Measurements from ENCODE around the gene ATG5. TPM values are rescaled to one million over a fixed set of nuclear protein-coding genes. Genes with fewer than 3 reads are reported as not detected.

Gene ATG5
- total and polyA plus RNA-seq, 5 experiments from 2014 or later, result 24.4 to 30.4 (median 27.8) TPM

GRCh38 chr6:106300944-106301343 is 24.6 kb downstream of the ATG5 start:
- peaks cover 0 to 11% (median 5%) of the 10 kb centered on the region in 3 donors for H3K36me3 Mint-ChIP-seq
- DNase-seq (peak in 3 of 10 donors; percentile 9 to 21 (median 18)), ATAC-seq (no peak)
- no peaks in the 10 kb centered on the region for H3K27me3 Mint-ChIP-seq
- H3K4me3 Mint-ChIP-seq, result no peak overlapping the region
- no peaks in the 10 kb centered on the region for H3K9me3 Mint-ChIP-seq
- POLR2A ChIA-PET, result no interaction called here
- H3K4me1 Mint-ChIP-seq, result peaks cover 11 to 22% (median 17%) of the 10 kb centered on the region in 4 donors
- no peak overlapping the region for H3K27ac Mint-ChIP-seq

DNA sequence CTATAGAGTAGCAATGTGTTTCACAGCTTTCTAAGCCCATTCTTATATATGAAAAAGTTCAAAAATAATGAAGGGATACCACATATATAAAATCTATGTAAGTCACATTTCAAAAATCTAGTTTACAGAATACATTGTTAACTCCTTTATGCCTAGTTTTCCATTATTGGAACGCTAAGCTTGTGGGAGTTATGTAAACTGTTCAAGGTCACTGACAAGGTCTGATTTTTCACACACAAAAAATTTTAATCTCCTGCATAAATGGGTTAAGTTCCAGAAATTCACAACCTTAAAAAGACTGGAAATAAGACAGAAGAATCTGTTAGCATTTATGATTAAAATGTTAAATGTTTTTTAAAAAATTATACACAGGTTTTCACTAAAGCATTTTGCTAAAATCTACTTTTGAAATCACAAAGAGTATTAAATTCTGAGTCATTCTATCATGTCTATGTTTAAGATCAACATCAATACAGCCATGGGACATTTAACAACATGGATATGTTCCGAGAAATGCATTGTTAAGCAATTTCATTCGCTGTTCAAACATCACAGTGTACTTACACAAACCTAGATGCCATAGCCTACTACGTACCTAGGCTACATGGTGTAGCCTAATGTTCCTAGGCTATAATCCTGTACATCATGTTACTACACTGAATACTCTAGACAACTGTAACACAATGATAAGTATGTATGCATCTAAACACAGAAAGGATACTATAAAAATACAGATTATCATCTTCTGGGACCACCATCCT is 25.4 kb downstream of the ATG5 start:
- POLR2A ChIA-PET, result no interaction called here
- Mint-ChIP-seq H3K4me3 (no peak overlapping the region), H3K36me3 (peaks cover 0 to 4% (median 0%) of the 10 kb centered on the region in 3 donors), H3K27ac (no peak overlapping the region), H3K9me3 (no peaks in the 10 kb centered on the region), H3K27me3 (no peaks in the 10 kb centered on the region), H3K4me1 (peaks cover 5 to 16% (median 12%) of the 10 kb centered on the region in 4 donors)
- no peak for DNase-seq
- no peak for ATAC-seq

- DNase-seq, result no peak
- Mint-ChIP-seq H3K9me3 (no peaks in the 10 kb centered on the region), H3K27ac (no peak overlapping the region), H3K4me3 (no peak overlapping the region), H3K4me1 (peaks cover 6 to 22% (median 15%) of the 10 kb centered on the region in 4 donors), H3K27me3 (no peaks in the 10 kb centered on the region), H3K36me3 (peaks cover 10 to 34% (median 22%) of the 10 kb centered on the region in 3 donors)
- ATAC-seq, result no peak
- POLR2A ChIA-PET, result no interaction called here
Measured at GRCh38 chr6:106293116-106293515, 32.4 kb downstream of the ATG5 start.

- no peak overlapping the region for H3K27ac Mint-ChIP-seq
- H3K4me3 Mint-ChIP-seq, result no peak overlapping the region
- POLR2A ChIA-PET, result no interaction called here
- H3K36me3 Mint-ChIP-seq, result peaks cover 10 to 46% (median 25%) of the 10 kb centered on the region in 3 donors
- no peak for DNase-seq
- no peak for ATAC-seq
- H3K27me3 Mint-ChIP-seq, result no peaks in the 10 kb centered on the region
- peaks cover 11 to 37% (median 22%) of the 10 kb centered on the region in 4 donors for H3K4me1 Mint-ChIP-seq
- no peaks in the 10 kb centered on the region for H3K9me3 Mint-ChIP-seq
Measured at GRCh38 chr6:106290954-106291353, 34.6 kb downstream of the ATG5 start.

DNA sequence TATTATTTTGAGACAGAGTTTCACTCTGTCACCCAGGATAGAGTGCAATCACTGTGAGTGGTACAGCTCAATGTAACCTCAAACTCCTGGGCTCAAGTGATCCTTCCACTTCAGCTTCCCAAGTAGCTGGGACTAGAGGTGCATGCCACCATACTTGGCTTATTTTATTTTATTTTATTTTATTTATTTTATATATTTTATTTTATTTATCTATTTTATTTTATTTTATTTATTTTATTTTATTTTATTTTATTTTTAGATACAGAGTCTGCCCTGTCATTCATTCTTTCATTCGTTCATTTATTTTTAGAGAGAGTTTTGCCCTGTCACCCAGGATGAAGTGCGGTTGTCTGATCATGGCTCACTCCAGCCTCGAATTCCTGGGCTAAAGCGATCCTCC is 35.5 kb downstream of the ATG5 start:
- H3K36me3 Mint-ChIP-seq, result peaks cover 10 to 46% (median 28%) of the 10 kb centered on the region in 3 donors
- no peak for DNase-seq
- no peak overlapping the region for H3K27ac Mint-ChIP-seq
- no peak for ATAC-seq
- peaks cover 13 to 43% (median 25%) of the 10 kb centered on the region in 4 donors for H3K4me1 Mint-ChIP-seq
- POLR2A ChIA-PET, result no interaction called here
- no peaks in the 10 kb centered on the region for H3K9me3 Mint-ChIP-seq
- H3K4me3 Mint-ChIP-seq, result no peak overlapping the region
- no peaks in the 10 kb centered on the region for H3K27me3 Mint-ChIP-seq

- Mint-ChIP-seq H3K27ac (peak overlapping the region in 1 of 10 donors; percentile 63), H3K9me3 (no peaks in the 10 kb centered on the region), H3K27me3 (no peaks in the 10 kb centered on the region), H3K4me1 (peaks cover 17 to 50% (median 30%) of the 10 kb centered on the region in 4 donors), H3K36me3 (peaks cover 9 to 32% (median 21%) of the 10 kb centered on the region in 3 donors), H3K4me3 (no peak overlapping the region)
- DNase-seq (no peak), ATAC-seq (no peak)
- POLR2A ChIA-PET, result no interaction called here
Measured at GRCh38 chr6:106287215-106287614, 38.3 kb downstream of the ATG5 start.

GRCh38 chr6:106286746-106287145 is 38.8 kb downstream of the ATG5 start:
- Mint-ChIP-seq H3K36me3 (peaks cover 5 to 28% (median 17%) of the 10 kb centered on the region in 3 donors), H3K9me3 (no peaks in the 10 kb centered on the region), H3K4me1 (peaks cover 18 to 51% (median 33%) of the 10 kb centered on the region in 4 donors), H3K4me3 (no peak overlapping the region), H3K27ac (no peak overlapping the region), H3K27me3 (no peaks in the 10 kb centered on the region)
- DNase-seq, result no peak
- POLR2A ChIA-PET, result no interaction called here
- ATAC-seq, result no peak

DNA sequence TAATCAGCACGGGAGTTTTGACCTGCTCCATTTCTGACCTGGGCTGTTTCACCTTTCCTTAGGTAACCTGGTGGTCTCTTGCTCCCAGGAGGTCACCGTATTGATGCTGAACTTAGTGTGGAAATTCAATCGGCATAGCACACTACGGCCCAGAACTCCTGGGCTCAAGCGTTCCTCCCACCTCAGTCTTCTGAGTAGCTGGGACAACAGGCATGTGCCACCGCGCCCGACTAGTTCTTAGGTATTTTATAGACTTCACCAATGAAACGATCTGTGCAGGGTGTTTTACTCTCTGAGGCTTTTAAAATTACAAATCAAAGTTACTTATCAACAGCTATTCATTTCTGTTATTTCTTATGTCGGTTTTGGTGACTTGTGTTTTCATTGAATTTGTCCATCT is 42.1 kb downstream of the ATG5 start:
- peaks cover 4 to 31% (median 21%) of the 10 kb centered on the region in 3 donors for H3K36me3 Mint-ChIP-seq
- H3K27ac Mint-ChIP-seq, result peak overlapping the region in 1 of 10 donors; percentile 63
- DNase-seq (no peak), ATAC-seq (no peak)
- H3K4me3 Mint-ChIP-seq, result no peak overlapping the region
- H3K27me3 Mint-ChIP-seq, result no peaks in the 10 kb centered on the region
- H3K4me1 Mint-ChIP-seq, result peaks cover 16 to 50% (median 35%) of the 10 kb centered on the region in 4 donors
- H3K9me3 Mint-ChIP-seq, result no peaks in the 10 kb centered on the region
- POLR2A ChIA-PET, result no interaction called here

- Mint-ChIP-seq H3K27ac (no peak overlapping the region), H3K27me3 (no peaks in the 10 kb centered on the region), H3K36me3 (peaks cover 8 to 35% (median 30%) of the 10 kb centered on the region in 3 donors), H3K4me1 (peaks cover 14 to 43% (median 28%) of the 10 kb centered on the region in 4 donors), H3K9me3 (no peaks in the 10 kb centered on the region), H3K4me3 (no peak overlapping the region)
- POLR2A ChIA-PET, result no interaction called here
- DNase-seq (no peak), ATAC-seq (no peak)
Measured at GRCh38 chr6:106281661-106282060, 43.9 kb downstream of the ATG5 start.

DNA sequence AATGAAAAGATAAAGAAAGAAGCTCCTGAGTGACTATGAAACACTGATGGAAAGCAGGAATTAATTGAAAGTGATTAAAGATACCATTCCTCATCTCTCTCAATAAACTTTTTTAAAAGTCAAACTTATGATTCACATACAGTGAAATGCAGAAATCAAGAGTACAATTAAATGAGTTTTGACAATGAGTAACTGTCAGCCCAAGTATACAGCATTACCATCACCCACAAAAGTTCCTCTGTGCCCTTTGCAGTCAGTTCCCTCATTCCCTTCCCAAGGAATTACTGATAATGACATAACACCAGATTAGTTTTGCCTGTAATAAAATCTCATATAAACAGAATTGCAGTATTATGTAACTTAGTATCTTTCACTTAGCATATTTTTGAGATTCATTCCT is 44.5 kb downstream of the ATG5 start:
- POLR2A ChIA-PET, result no interaction called here
- H3K4me3 Mint-ChIP-seq, result no peak overlapping the region
- peaks cover 12 to 37% (median 27%) of the 10 kb centered on the region in 4 donors for H3K4me1 Mint-ChIP-seq
- ATAC-seq (no peak), DNase-seq (no peak)
- no peaks in the 10 kb centered on the region for H3K9me3 Mint-ChIP-seq
- H3K27me3 Mint-ChIP-seq, result no peaks in the 10 kb centered on the region
- H3K36me3 Mint-ChIP-seq, result peaks cover 11 to 34% (median 28%) of the 10 kb centered on the region in 3 donors
- no peak overlapping the region for H3K27ac Mint-ChIP-seq

GRCh38 chr6:106279179-106279578 is 46.4 kb downstream of the ATG5 start:
- Mint-ChIP-seq H3K9me3 (no peaks in the 10 kb centered on the region), H3K27ac (peak overlapping the region in 2 of 10 donors; percentile 4), H3K27me3 (no peaks in the 10 kb centered on the region), H3K4me1 (peaks cover 5 to 35% (median 28%) of the 10 kb centered on the region in 4 donors), H3K4me3 (no peak overlapping the region), H3K36me3 (peaks cover 11 to 31% (median 26%) of the 10 kb centered on the region in 3 donors)
- ATAC-seq (no peak), DNase-seq (no peak)
- POLR2A ChIA-PET, result no interaction called here

DNA sequence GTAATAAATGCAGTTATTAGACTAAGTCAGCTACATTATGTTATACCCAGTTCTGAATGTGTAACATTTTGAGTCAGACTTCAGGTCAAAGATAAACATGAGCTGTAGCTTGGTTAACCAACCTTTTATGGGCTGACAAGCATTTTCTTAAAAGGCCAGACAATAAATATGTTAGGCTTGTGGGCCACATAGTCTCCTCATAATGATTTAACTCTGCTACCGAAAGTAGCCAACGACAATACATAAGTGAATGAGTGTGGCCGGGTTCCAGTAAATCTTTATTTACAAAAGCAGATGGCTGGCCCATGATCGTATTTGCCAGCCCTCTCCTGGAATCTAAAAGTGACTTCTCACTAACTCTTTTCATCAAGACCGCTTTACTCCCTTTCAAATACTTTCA is 49.9 kb downstream of the ATG5 start:
- Mint-ChIP-seq H3K9me3 (no peaks in the 10 kb centered on the region), H3K4me3 (no peak overlapping the region), H3K27ac (no peak overlapping the region), H3K4me1 (peaks cover 6 to 29% (median 19%) of the 10 kb centered on the region in 4 donors), H3K27me3 (no peaks in the 10 kb centered on the region), H3K36me3 (peaks cover 11 to 36% (median 26%) of the 10 kb centered on the region in 3 donors)
- POLR2A ChIA-PET, result interaction anchor here (0.7 kb wide), 1 partner anchor 273 kb away, joined by 6 read pairs; no protein-coding TSS in a partner anchor
- ATAC-seq (no peak), DNase-seq (no peak)

- POLR2A ChIA-PET, result no interaction called here
- Mint-ChIP-seq H3K4me3 (no peak overlapping the region), H3K27ac (peak overlapping the region in 2 of 10 donors; percentile 30 to 54), H3K9me3 (peaks cover 0 to 10% (median 2%) of the 10 kb centered on the region in 9 donors), H3K36me3 (peaks cover 4 to 21% (median 16%) of the 10 kb centered on the region in 3 donors), H3K27me3 (no peaks in the 10 kb centered on the region), H3K4me1 (peaks cover 0 to 31% (median 15%) of the 10 kb centered on the region in 4 donors)
- no peak for DNase-seq
- ATAC-seq, result no peak
Measured at GRCh38 chr6:106273087-106273486, 52.5 kb downstream of the ATG5 start.

Measured in naive thymus-derived CD8-positive, alpha-beta T cell (primary cell).